Right renal cortex interstitium (tissue), 3 donors: ENCODE measurements around the gene GRK5. TPM values are rescaled to one million over a fixed set of nuclear protein-coding genes. Genes with fewer than 3 reads are reported as not detected.

Experiments used
- DNase-seq, 3 donors: peaks; one replicate each; pipeline ENCODE4 v3.0.0-alpha.2; 2013; ENCODE audit warnings: low read depth in 3 of 3, low spot score in 2 of 3
- polyA plus RNA-seq, 3 donors: library from polyadenylated mRNA; unstranded; fragments of 120-200 nt; gene quantifications; one replicate each; pipeline ENCODE4 v1.2.1, GENCODE V29; 2013; ENCODE audit not compliant: insufficient read length in 3 of 3

Gene GRK5
- polyA plus RNA-seq, 3 donors: 15.5 to 18.3 (median 15.8) TPM

DNA sequence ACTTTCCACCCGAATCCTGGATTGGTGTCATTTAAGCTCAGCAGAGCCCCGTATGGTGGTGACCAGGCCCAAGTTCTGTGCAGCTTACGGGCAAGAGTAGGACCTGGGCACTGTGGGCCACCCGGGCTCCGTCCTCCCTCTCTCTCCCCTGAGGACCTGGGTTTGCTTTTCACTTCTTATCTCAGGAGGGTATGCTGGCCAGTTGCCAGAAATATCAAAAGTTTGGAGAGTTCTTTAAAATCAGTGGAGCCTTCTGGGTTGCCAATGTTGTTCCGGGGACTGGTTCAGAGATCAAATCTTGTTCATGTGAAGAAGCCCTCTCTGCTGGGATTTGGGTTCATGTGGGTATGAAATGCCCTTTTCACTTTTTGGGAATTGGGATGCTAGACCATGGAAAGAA is 145.4 kb downstream of the GRK5 start:
- no peak for DNase-seq

- DNase-seq: no peak
Observed at GRCh38 chr10:119353421-119353820, 146.1 kb downstream of the GRK5 start.

- no peak for DNase-seq
Observed at GRCh38 chr10:119355930-119356329, 148.6 kb downstream of the GRK5 start.

DNA sequence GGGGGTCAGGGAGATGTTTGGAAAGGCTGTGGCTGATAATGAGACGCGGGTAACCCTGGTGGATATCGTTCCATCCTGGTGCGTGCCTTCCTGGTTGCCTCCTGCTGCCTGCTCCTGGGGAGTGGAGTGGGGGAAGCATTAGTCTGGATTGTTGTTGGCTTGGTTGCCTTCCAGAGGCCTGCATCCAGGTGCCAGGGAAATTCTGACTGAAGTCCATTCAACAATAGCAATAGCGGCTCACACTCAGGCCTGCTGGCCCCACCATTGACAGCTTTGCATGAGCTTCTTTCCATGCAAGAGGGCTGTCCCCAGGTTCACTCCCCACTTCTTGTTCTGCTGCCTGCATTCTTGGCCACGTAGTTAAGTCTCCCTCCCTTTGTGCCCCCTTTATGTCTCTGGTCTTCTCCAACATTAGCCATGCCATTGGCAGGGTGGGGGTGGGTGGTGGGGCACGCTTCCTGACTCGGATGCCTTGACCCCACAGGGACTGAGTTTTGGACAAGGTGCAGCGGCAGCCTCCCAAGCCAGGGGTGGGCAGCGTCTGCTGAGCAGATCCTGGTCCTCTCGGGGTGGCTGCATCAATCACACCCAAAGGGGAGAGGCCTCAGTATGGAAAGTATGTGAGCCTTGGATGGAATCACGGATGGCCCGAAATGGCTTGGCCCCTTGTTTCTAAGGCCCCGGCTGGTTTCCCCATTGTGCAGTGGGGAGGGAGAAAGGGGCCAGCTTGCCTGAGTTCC is 150.2 kb downstream of the GRK5 start:
- DNase-seq: no peak

GRCh38 chr10:119358152-119358512 is 150.8 kb downstream of the GRK5 start:
- DNase-seq: no peak

- no peak for DNase-seq
Observed at GRCh38 chr10:119358567-119358966, 151.2 kb downstream of the GRK5 start.

- DNase-seq: no peak
Observed at GRCh38 chr10:119359025-119359424, 151.7 kb downstream of the GRK5 start.

DNA sequence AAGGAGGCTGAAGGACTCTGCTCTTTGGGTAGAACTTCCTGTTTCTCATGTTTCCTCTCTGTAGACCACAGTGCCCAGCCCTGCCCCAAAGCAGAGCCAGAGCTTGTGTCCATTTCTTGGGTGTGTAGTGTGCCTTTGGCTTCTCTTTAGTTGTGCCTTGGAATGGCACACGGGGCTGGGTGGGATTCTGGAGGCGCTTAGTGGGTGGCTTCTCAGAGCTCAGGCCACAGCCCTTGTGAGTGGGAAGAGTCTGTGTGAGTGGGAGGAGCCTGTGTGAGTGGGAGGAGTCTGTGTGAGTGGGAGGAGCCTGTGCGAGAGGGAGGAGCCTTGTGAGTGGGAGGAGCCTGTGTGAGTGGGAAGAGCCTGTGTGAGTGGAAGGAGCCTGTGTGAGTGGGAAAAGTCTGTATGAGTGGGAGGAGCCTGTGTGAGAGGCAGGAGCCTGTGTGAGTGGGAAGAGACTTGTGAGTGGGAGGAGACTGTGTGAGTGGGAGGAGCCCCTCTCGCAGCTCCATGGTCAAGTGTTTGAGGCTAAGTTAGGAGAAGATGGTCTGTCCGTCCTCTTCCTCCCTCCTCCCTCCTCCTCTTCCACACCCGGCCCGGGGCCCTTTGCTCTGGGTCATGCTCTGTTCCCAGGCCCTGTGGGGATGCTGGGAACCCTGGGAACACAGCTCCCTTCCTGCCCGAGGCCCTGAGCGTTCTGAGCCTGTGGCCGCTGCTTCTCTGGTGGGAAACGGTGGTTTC is 153.0 kb downstream of the GRK5 start:
- no peak for DNase-seq

- no peak for DNase-seq
Observed at GRCh38 chr10:119361037-119361436, 153.7 kb downstream of the GRK5 start.

DNA sequence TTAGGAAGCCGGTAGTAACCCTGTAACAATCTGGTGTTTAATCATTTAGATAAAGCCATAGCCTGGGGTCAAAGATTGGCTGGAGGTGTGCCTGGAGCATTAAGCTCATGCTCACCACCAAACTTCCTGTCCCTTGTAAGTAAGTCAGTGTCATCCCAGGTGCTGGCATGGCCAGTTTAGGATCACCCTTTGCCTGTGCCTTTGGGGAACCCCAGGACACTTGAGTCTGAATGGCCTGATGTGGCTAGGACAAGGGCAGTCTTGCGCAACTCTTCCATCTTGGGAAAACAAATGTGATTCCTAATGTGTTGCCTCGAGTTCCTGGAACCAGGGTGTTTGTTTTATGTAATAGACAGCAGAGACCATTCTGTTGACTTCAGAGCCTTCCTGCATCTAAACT is 154.8 kb downstream of the GRK5 start:
- no peak for DNase-seq

- DNase-seq: no peak
Observed at GRCh38 chr10:119364645-119365600, 157.6 kb downstream of the GRK5 start.

- no peak for DNase-seq
Observed at GRCh38 chr10:119365773-119366599, 158.6 kb downstream of the GRK5 start.

DNA sequence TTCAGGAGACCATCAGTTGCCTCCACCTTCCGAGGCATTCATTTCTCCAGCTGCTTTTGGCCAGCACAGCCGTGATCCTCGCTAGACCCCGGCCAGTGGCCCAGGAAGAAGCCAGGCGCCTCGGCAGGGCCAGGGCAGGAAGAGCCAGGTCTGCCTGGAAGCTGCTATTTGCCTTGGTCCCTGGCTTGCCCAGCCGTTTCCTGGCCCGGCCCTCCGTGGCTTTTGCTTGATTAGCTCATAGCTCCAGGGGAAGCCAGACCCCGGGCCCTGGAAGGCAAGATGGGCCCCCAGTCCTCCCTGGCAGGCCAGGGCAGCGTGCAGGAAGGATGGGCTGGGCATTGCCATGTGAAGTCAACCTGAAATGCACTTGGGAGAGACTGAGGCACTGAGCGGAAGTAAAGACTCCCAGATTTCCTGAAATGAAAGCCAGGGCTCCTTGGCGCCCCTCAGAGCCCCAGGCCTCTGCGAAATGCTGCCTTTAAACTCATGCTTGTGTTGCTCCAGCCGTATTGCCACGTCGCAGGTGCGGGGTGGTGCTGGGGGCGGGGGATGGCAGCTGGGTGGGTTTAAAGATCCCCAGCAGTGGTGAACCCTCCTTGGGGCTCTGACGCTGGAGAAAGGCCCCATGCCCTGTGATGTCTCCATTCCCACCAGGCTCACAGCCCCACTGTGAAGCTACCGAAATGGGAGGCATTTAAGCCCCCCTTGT is 160.6 kb downstream of the GRK5 start:
- no peak for DNase-seq

DNA sequence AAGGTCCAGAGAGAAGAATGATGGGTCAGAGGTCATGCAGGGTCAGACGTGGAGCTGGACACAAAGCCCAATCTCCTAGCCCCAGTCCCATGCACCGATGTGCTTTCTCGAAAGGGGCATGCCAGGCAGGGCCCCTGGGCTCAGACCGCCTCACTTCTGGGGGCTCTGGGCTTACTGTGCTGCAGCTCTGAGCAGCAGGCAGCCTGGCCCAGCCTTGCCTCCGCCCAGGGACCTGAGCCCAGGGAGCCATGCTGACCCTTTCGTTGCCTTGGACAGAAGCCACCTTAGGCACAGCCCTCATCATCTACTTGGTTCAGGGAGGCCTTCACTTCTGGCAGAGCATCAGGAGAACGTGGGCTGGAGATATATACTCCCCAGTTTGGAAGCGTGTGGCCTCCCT is 161.2 kb downstream of the GRK5 start:
- no peak for DNase-seq

- no peak for DNase-seq
Observed at GRCh38 chr10:119368991-119369869, 161.9 kb downstream of the GRK5 start.

DNA sequence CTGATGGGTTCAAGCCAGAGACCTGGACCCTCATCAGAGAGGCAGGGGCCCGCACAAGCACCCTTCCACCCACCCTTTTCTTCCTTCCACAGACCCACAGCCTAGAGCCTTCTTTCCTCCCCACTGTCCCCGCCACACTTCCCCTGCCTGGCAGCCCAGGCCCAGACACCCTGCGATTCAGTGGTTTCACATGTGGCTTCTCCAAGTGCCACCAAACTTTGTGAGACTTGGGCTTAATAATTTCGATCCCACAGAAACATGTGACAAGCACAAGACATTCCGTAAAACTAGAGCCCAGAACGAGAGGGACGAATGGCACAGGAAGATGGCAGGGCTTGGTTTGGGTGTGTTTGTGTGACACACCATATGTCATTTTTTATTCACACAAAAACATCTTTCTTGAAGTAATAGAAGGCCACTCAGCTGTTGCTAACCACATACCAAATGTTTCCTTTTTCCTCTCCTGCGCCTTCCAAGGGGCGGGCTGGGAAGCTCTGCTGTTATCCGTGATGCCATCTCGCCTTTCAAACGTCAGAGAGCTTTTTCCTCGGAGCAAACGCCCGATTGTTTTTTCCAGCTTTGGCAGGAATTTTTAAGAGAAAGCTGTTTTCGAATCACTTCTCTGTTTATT is 162.9 kb downstream of the GRK5 start:
- DNase-seq: no peak

- no peak for DNase-seq
Observed at GRCh38 chr10:119370972-119371703, 163.8 kb downstream of the GRK5 start.
